ENCODE data around the gene SECISBP2.

DNA sequence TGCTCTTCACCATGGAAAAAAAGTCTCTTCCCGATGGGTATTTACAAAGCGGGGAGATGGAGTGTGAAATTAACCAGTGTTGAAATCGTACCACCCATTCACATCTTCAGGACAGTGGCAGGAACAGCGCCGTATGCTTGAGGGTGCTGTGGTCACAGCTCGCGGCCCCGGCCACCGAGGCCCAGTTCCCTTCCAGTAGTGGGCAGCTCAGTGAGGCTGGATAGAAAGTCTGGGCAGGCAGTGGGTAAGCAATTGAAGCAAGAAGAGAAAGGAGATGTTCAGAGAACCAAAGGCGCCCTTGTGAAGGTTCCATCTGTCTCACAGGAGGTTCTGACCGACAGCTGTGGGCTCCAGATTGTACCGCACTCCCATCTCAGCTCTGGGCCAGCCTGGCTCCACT lies 59.1 kb downstream of the SECISBP2 start:
- TF ChIP-seq, protein P1, sequence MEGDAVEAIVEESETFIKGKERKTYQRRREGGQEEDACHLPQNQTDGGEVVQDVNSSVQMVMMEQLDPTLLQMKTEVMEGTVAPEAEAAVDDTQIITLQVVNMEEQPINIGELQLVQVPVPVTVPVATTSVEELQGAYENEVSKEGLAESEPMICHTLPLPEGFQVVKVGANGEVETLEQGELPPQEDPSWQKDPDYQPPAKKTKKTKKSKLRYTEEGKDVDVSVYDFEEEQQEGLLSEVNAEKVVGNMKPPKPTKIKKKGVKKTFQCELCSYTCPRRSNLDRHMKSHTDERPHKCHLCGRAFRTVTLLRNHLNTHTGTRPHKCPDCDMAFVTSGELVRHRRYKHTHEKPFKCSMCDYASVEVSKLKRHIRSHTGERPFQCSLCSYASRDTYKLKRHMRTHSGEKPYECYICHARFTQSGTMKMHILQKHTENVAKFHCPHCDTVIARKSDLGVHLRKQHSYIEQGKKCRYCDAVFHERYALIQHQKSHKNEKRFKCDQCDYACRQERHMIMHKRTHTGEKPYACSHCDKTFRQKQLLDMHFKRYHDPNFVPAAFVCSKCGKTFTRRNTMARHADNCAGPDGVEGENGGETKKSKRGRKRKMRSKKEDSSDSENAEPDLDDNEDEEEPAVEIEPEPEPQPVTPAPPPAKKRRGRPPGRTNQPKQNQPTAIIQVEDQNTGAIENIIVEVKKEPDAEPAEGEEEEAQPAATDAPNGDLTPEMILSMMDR (IDR thresholded peaks at IDR 0.05; ENCODE audit: low read depth, low read length) = no peak
- TF ChIP-seq POLR2A (IDR thresholded peaks at IDR 0.05; ENCODE audit: extremely low read depth, insufficient read length) = no peak

All from NB4 (cell line).